GM12864 (cell line): ENCODE results near the gene DNAJC4.

Source experiments
- DNase-seq: peaks from one replicate; pipeline ENCODE4 v3.0.0-alpha.2; 2011; ENCODE audit warnings: low read depth
- H3K4me3 ChIP-seq: 2 replicates; pipeline ENCODE4 v1.5.1; 2011; ENCODE audit warnings: mild to moderate bottlenecking, low read depth, low read length, control low read depth
- TF ChIP-seq, protein P1 (sequence below): IDR thresholded peaks from 2 replicates; pipeline ENCODE4 v1.5.1; 2011; ENCODE audit warnings: low read depth, mild to moderate bottlenecking, moderate library complexity, low read length, control low read depth, inconsistent platforms; ENCODE audit errors: missing control alignments

DNAJC4 gene

DNA sequence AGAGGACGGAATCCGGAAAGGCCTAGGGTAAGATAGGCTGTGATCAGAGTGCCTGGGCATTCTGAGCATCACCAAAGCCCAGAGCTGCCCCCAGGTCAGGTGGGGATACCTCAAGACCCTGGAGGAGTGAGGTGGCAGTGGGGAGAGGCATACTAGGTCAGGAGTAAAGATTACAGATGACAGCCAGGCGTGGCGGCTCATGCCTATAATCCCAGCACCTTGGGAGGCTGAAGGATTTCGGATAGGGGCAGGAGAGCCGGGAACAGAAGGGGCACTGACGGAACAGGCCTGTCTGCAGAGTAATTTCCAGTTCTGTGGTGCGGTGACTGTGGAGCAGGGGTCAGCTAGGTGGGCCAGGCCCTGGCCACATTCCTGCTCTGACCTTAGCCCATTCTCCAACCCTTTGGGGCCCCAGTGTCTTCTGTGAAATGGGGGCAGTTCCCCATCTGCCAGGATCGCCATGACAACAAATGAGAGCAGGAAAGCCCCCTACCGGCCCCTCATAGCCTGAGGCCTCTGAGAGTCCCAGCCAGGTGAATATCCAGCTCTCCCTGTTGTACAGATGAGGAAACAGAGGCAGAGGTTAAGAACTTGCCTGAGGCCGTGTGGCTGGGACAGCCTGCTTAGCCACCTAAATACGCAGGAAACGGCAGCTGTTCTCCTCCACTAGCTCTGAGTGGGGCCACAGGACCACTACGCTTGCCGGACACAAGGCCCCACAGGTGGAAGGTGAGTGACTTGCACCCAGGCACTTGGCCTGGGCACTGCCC is 44.9 kb downstream of the DNAJC4 start:
- TF ChIP-seq, protein P1, sequence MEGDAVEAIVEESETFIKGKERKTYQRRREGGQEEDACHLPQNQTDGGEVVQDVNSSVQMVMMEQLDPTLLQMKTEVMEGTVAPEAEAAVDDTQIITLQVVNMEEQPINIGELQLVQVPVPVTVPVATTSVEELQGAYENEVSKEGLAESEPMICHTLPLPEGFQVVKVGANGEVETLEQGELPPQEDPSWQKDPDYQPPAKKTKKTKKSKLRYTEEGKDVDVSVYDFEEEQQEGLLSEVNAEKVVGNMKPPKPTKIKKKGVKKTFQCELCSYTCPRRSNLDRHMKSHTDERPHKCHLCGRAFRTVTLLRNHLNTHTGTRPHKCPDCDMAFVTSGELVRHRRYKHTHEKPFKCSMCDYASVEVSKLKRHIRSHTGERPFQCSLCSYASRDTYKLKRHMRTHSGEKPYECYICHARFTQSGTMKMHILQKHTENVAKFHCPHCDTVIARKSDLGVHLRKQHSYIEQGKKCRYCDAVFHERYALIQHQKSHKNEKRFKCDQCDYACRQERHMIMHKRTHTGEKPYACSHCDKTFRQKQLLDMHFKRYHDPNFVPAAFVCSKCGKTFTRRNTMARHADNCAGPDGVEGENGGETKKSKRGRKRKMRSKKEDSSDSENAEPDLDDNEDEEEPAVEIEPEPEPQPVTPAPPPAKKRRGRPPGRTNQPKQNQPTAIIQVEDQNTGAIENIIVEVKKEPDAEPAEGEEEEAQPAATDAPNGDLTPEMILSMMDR, result no peak
- no peak for DNase-seq
- no peak overlapping the region for H3K4me3 ChIP-seq

DNA sequence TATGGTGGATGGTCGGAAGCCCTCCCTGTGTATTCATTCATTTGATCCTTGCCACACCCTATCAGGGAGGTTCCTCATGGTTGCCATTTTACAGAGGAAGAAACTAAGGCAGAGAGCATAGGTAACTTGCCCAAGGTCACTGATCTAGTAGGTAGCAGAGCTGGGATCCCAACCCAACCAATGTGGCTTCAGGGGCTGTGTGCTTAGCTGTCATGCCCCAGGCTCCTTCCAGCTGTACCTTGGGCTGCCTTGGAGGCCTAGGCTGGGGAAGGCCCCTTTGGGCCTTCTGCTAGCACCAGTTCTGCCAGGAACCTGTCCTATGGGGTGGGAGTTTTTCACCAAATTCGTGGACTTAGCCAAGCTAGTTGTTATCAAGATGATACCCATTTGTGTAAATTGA is 45.5 kb downstream of the DNAJC4 start:
- H3K4me3 ChIP-seq, result no peak overlapping the region
- DNase-seq, result no peak
- TF ChIP-seq, protein P1, result no peak

GRCh38 chr11:64276653-64277431 is 46.5 kb downstream of the DNAJC4 start:
- TF ChIP-seq, protein P1, result no peak
- no peak for DNase-seq

DNA sequence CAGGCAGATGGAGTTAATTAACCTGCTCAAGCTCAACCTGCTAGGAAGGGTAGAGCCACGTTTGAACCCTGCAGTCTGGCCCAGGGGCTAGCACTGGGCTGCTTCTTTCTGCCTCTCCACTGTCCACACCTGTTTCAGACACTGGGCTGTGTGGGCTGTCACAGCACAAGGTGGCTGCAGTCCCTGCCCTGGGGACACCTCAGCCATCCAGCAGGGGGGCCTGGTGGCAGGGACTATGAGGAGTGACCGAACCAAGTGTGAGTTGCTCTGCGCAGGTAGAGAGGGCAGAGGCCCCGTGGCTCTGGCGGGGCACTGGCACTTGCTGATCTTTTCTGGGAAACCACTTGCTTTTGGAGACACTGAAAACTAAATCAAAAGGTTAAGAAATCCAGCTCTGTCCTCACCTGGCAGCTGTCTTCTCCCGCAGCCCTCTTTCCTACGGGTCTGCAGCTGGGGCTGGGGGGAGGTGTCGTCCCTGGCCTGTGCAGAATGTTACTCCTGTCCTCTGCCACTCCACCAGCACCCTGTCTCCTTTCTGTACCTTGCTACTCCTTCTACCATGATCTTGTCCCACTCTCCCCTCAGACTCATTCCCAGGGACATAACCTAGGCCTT is 48.3 kb downstream of the DNAJC4 start:
- H3K4me3 ChIP-seq, result no peak overlapping the region

More at GRCh38 chr11:64276653-64277431, 46.5 kb downstream of the DNAJC4 start:
- H3K4me3 ChIP-seq, result no peak overlapping the region

DNA sequence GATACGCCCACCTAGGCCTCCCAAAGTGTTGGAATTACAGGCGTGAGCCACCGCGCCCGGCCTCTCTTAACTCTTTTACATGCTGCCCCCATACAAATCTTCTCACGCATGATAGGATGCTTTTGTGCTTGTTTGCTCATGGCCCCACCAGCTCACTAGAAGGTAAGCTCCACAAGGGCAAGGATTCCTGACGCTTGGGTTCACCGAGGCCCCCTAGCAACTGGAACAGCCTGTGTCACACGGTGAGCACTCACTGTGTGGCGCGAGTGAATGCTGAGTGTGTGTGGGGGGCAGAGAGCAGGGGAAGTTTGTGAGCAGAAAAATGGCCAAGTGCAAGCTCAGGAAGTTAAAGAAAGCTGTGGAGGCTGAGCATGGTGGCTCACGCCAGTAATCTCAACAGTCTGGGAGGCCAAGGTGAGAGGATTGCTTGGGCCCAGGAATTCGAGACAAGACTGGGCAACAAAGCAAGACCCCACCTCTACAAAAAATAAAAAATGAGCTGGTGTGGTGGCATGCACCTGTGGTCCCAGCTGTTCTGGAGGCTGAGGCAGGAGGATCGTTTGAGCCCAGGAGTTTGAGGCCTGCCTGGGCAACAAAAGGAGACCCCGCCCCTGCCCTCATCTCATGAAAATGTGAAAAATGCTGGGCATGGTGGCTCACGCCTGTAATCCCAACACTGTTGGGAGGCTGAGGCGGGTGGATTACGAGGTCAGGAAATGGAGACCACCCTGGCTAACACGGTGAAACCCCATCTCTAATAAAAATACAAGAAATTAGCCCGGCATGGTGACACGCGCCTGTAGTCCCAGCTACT is 51.8 kb downstream of the DNAJC4 start:
- no peak overlapping the region for H3K4me3 ChIP-seq
- no peak for DNase-seq
- TF ChIP-seq, protein P1, result no peak

More for the DNA sequence above, 48.3 kb downstream of the DNAJC4 start:
- no peak for DNase-seq
- TF ChIP-seq, protein P1, result no peak

- H3K4me3 ChIP-seq, result no peak overlapping the region
- TF ChIP-seq, protein P1, result no peak
- no peak for DNase-seq
Observed at GRCh38 chr11:64283092-64283491, 52.7 kb downstream of the DNAJC4 start.
